Measurements from ENCODE around the gene BCCIP. TPM values are rescaled to one million over a fixed set of nuclear protein-coding genes. Genes with fewer than 3 reads are reported as not detected.

Gene BCCIP
- total RNA-seq, 1 experiment from 2014 or later = 102 TPM

- CTCF ChIA-PET = no interaction called here
- H3K9me3 Mint-ChIP-seq = 0 out of 2 replicates have a peak, but pooled peaks cover 3% of the 10 kb centered on the region
- H3K4me3 Mint-ChIP-seq = no peak overlapping the region
- POLR2A ChIA-PET = no interaction called here
- H3K27ac Mint-ChIP-seq = no peak overlapping the region
- H3K27me3 Mint-ChIP-seq (ENCODE audit: low read depth) = no peaks in the 10 kb centered on the region
- peaks cover 38% of the 10 kb centered on the region for H3K36me3 Mint-ChIP-seq
- TF ChIP-seq, protein P1, sequence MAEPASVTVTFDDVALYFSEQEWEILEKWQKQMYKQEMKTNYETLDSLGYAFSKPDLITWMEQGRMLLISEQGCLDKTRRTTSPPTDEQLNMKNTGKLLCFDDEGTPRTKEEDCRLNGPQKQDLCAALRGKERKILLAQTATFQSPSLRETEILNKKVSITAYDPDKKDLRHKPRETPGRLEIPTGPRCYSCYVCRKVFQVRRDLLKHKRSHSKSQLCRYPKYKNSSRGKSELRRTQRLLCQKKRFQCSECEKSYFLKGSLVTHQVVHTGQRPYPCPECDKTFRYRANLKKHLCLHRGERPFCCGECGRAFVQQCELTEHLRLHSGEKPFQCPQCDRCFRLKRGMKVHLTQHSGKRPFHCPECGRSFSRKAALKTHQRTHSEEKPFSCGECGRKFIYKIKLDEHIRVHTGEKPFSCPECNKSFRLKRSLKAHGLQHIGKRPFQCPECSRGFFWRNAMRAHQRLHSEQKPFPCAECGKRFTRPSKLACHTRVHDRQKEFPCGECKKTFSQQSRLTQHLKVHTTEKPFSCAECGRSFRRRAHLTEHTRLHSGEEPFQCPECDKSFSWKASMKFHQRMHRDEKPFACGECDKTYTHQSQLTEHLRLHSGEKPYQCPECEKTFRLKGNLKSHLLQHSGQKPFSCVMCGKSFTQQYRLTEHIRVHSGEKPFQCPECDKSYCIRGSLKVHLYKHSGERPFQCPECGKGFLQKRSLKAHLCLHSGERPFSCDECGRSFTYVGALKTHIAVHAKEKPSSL (CRISPR knock-in tag; conservative IDR thresholded peaks at IDR 0.05) = no peak
- TF ChIP-seq ETV6 (CRISPR knock-in tag; IDR thresholded peaks at IDR 0.05) (no peak), IRF1 (CRISPR knock-in tag; IDR thresholded peaks at IDR 0.05) (no peak), AR (CRISPR knock-in tag; IDR thresholded peaks at IDR 0.05) (no peak), IRF2 (CRISPR knock-in tag; IDR thresholded peaks at IDR 0.05; ENCODE audit: borderline replicate concordance, low read depth) (no peak)
- ATAC-seq = no peak
- H3K4me1 Mint-ChIP-seq = no peaks in the 10 kb centered on the region
- DNase-seq (ENCODE audit: low spot score) = no peak
These were observed 23.5 kb downstream of the BCCIP start for GRCh38 chr10:125846894-125847293.

- Mint-ChIP-seq H3K4me1 (no peaks in the 10 kb centered on the region), H3K27ac (no peak overlapping the region), H3K9me3 (0 out of 2 replicates have a peak, but pooled peaks cover 3% of the 10 kb centered on the region), H3K27me3 (ENCODE audit: low read depth) (no peaks in the 10 kb centered on the region), H3K4me3 (no peak overlapping the region), H3K36me3 (peaks cover 44% of the 10 kb centered on the region)
- POLR2A ChIA-PET = no interaction called here
- ATAC-seq (no peak), DNase-seq (ENCODE audit: low spot score) (no peak)
- CTCF ChIA-PET = no interaction called here
- TF ChIP-seq SMAD4 (CRISPR knock-in tag; IDR thresholded peaks at IDR 0.05) = no peak
- TF ChIP-seq, protein P2, sequence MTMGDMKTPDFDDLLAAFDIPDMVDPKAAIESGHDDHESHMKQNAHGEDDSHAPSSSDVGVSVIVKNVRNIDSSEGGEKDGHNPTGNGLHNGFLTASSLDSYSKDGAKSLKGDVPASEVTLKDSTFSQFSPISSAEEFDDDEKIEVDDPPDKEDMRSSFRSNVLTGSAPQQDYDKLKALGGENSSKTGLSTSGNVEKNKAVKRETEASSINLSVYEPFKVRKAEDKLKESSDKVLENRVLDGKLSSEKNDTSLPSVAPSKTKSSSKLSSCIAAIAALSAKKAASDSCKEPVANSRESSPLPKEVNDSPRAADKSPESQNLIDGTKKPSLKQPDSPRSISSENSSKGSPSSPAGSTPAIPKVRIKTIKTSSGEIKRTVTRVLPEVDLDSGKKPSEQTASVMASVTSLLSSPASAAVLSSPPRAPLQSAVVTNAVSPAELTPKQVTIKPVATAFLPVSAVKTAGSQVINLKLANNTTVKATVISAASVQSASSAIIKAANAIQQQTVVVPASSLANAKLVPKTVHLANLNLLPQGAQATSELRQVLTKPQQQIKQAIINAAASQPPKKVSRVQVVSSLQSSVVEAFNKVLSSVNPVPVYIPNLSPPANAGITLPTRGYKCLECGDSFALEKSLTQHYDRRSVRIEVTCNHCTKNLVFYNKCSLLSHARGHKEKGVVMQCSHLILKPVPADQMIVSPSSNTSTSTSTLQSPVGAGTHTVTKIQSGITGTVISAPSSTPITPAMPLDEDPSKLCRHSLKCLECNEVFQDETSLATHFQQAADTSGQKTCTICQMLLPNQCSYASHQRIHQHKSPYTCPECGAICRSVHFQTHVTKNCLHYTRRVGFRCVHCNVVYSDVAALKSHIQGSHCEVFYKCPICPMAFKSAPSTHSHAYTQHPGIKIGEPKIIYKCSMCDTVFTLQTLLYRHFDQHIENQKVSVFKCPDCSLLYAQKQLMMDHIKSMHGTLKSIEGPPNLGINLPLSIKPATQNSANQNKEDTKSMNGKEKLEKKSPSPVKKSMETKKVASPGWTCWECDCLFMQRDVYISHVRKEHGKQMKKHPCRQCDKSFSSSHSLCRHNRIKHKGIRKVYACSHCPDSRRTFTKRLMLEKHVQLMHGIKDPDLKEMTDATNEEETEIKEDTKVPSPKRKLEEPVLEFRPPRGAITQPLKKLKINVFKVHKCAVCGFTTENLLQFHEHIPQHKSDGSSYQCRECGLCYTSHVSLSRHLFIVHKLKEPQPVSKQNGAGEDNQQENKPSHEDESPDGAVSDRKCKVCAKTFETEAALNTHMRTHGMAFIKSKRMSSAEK (CRISPR knock-in tag; IDR thresholded peaks at IDR 0.05; ENCODE audit: borderline replicate concordance) = no peak
- TF ChIP-seq, protein P3, sequence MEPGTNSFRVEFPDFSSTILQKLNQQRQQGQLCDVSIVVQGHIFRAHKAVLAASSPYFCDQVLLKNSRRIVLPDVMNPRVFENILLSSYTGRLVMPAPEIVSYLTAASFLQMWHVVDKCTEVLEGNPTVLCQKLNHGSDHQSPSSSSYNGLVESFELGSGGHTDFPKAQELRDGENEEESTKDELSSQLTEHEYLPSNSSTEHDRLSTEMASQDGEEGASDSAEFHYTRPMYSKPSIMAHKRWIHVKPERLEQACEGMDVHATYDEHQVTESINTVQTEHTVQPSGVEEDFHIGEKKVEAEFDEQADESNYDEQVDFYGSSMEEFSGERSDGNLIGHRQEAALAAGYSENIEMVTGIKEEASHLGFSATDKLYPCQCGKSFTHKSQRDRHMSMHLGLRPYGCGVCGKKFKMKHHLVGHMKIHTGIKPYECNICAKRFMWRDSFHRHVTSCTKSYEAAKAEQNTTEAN (CRISPR knock-in tag; IDR thresholded peaks at IDR 0.05) = no peak
- no peak for TF ChIP-seq JAZF1 (CRISPR knock-in tag; IDR thresholded peaks at IDR 0.05)
- TF ChIP-seq ATF6 (CRISPR knock-in tag; IDR thresholded peaks at IDR 0.05) = no peak
- TF ChIP-seq, protein P4, sequence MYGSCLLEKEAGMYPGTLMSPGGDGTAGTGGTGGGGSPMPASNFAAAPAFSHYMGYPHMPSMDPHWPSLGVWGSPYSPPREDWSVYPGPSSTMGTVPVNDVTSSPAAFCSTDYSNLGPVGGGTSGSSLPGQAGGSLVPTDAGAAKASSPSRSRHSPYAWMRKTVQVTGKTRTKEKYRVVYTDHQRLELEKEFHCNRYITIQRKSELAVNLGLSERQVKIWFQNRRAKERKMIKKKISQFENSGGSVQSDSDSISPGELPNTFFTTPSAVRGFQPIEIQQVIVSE (CRISPR knock-in tag; IDR thresholded peaks at IDR 0.05; ENCODE audit: borderline replicate concordance) = no peak
- TF ChIP-seq, protein P1 (CRISPR knock-in tag; conservative IDR thresholded peaks at IDR 0.05) = no peak
- TF ChIP-seq ZBTB21 (CRISPR knock-in tag; IDR thresholded peaks at IDR 0.05; ENCODE audit: borderline replicate concordance) = no peak
- no peak for TF ChIP-seq AR (CRISPR knock-in tag; IDR thresholded peaks at IDR 0.05)
- no peak for TF ChIP-seq TCF7 (CRISPR knock-in tag; IDR thresholded peaks at IDR 0.05; ENCODE audit: low read depth)
These were observed 25.0 kb downstream of the BCCIP start for GRCh38 chr10:125848371-125848770.

Measured in WTC11 (cell line).